Small intestine (tissue), 7 donors: ENCODE results near the gene SRGN. TPM values are rescaled to one million over a fixed set of nuclear protein-coding genes. Genes with fewer than 3 reads are reported as not detected.

Experiments used
- DNase-seq, 2 donors: peaks; one replicate each; pipeline versions ENCODE4 v3.0.0 to v3.0.0-alpha.2; 2013
- FAIRE-seq: peaks from 2 replicates; lab custom pipeline; 2012; peaks lifted over from hg19 to GRCh38; lab: Jason Lieb, UNC
- H3K27ac ChIP-seq, 3 donors: one replicate each; pipeline ENCODE4 v1.5.1; 2013; ENCODE audit warnings: low read length in 2 of 3, mild to moderate bottlenecking in 2 of 3, control low read depth in 1 of 3, inconsistent platforms in 1 of 3, low read depth in 1 of 3, moderate library complexity in 1 of 3
- H3K27me3 ChIP-seq, 3 donors: one replicate each; pipeline ENCODE4 v1.6.1; 2013; ENCODE audit warnings: low read length in 3 of 3, inconsistent platforms in 1 of 3; ENCODE audit not compliant: control insufficient read depth in 3 of 3, insufficient read depth in 3 of 3
- H3K36me3 ChIP-seq, 3 donors: one replicate each; pipeline ENCODE4 v1.6.1; 2013; ENCODE audit warnings: low read length in 3 of 3, inconsistent platforms in 1 of 3, low read depth in 1 of 3, mild to moderate bottlenecking in 1 of 3, moderate library complexity in 1 of 3; ENCODE audit not compliant: control insufficient read depth in 3 of 3, insufficient read depth in 2 of 3
- H3K4me1 ChIP-seq, 3 donors: one replicate each; pipeline ENCODE4 v1.6.1; 2013; ENCODE audit warnings: low read length in 2 of 3, inconsistent platforms in 1 of 3, low read depth in 1 of 3, mild to moderate bottlenecking in 1 of 3, moderate library complexity in 1 of 3; ENCODE audit not compliant: control insufficient read depth in 3 of 3, insufficient read depth in 2 of 3
- H3K4me3 ChIP-seq, 3 donors: one replicate each; pipeline ENCODE4 v1.5.1; 2013; ENCODE audit warnings: low read length in 3 of 3, control low read depth in 1 of 3, inconsistent platforms in 1 of 3, low read depth in 1 of 3, mild to moderate bottlenecking in 1 of 3, moderate library complexity in 1 of 3
- H3K9me3 ChIP-seq, 2 donors: one replicate each; pipeline ENCODE4 v1.6.1; 2013; ENCODE audit warnings: low read depth in 1 of 2, low read length in 1 of 2; ENCODE audit not compliant: control insufficient read depth in 2 of 2, insufficient read depth in 1 of 2
- WGBS, 3 donors: extraction: QIAGEN DNeasy Blood & Tissue Kit; methylation state at CpG; one replicate each; pipeline ENCODE4 v1.1.7; 2013; 5-methylcytosine and 5-hydroxymethylcytosine counted together
- polyA plus RNA-seq, 4 donors: library from polyadenylated mRNA; stranded (reverse) in 3 of 4; unstranded in 1 of 4; fragments of 200-250 nt in 3 of 4; fragments of 120-200 nt in 1 of 4; gene quantifications; one replicate each; pipeline versions ENCODE4 v1.2.1 to v1.2.3, GENCODE V29; 2013
- donor health status: healthy with polysubstance abuse.
- donor health status: control.
- donor health status: control.
- donor health status: Bipolar disorder and iron deficiency.
- donor health status: healthy.

The SRGN gene
- polyA plus RNA-seq, 4 donors: 8.1 to 155 (median 28.1) TPM

GRCh38 chr10:69142983-69143382 lies 55.1 kb downstream of the SRGN start:
- DNase-seq (peak; percentile 7 to 21), FAIRE-seq (no peak)
- 26 to 61% (median 45%) methylated on average over 3 of the region's 3 CpGs for WGBS, 3 donors
- Histone ChIP-seq H3K36me3 (peaks cover 0 to 13% (median 4%) of the 10 kb centered on the region in 3 donors), H3K27ac (no peak overlapping the region), H3K4me1 (no peaks in the 10 kb centered on the region), H3K9me3 (no peaks in the 10 kb centered on the region), H3K4me3 (no peak overlapping the region), H3K27me3 (no peaks in the 10 kb centered on the region)

GRCh38 chr10:69145329-69145728 lies 57.4 kb downstream of the SRGN start:
- H3K4me1 ChIP-seq: no peaks in the 10 kb centered on the region
- no peaks in the 10 kb centered on the region for H3K9me3 ChIP-seq
- no peak overlapping the region for H3K27ac ChIP-seq
- DNase-seq (no peak), FAIRE-seq (no peak)
- H3K36me3 ChIP-seq: peaks cover 0 to 8% (median 4%) of the 10 kb centered on the region in 3 donors
- WGBS, 3 donors: 96 to 100% (median 97%) methylated on average over 1 of the region's 1 CpG
- H3K27me3 ChIP-seq: no peaks in the 10 kb centered on the region
- H3K4me3 ChIP-seq: no peak overlapping the region

DNA sequence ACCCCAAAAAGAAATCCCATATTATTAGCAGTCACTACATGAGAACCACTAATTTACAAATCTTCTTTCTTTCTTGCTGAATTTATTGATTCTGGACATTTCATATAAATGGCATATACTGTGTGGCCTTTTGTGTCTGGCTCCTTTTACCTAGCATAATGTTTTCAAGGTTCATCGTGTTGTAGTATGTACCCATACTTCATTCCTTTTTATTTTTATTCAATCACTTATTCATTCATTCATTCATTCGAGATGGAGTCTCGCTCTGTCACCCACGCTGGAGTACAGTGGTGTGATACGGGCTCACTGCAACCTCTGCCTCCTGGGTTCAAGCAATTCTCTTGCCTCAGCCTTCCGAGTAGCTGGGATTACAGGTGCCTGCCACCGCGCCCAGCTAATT lies 58.0 kb downstream of the SRGN start:
- no peaks in the 10 kb centered on the region for H3K27me3 ChIP-seq
- no peaks in the 10 kb centered on the region for H3K9me3 ChIP-seq
- 96 to 97% (median 96%) methylated on average over 8 of the region's 8 CpGs for WGBS, 3 donors
- no peak overlapping the region for H3K4me3 ChIP-seq
- no peak overlapping the region for H3K27ac ChIP-seq
- no peak for FAIRE-seq
- DNase-seq: no peak
- peaks cover 0 to 6% (median 4%) of the 10 kb centered on the region in 3 donors for H3K36me3 ChIP-seq
- no peaks in the 10 kb centered on the region for H3K4me1 ChIP-seq

- no peak overlapping the region for H3K27ac ChIP-seq
- DNase-seq (no peak), FAIRE-seq (no peak)
- H3K4me3 ChIP-seq: no peak overlapping the region
- no peaks in the 10 kb centered on the region for H3K4me1 ChIP-seq
- no peaks in the 10 kb centered on the region for H3K9me3 ChIP-seq
- no peaks in the 10 kb centered on the region for H3K27me3 ChIP-seq
- WGBS, 3 donors: 40 to 83% (median 62%) methylated on average over 2 of the region's 2 CpGs
- peaks cover 0 to 6% (median 2%) of the 10 kb centered on the region in 3 donors for H3K36me3 ChIP-seq
Observed at GRCh38 chr10:69146759-69147158, 58.9 kb downstream of the SRGN start.

DNA sequence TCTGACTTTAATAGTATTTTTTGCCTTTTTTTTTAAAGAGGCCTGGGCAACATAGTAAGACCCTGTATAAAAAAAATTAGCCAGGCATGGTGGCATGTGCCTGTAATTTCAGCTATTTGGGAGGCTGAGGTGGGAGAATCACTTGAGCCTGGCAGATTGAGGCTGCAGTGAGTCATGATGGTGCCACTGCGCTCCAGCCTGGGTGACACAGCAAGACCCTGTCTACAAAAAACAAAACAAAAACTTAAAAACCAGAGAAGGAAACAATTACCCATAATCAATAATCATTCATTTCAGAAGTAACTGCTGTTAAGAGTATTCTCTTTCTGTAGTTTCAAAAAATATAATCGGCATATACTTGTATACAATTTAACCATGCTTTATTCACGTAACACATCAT lies 64.1 kb downstream of the SRGN start:
- Histone ChIP-seq H3K27me3 (no peaks in the 10 kb centered on the region), H3K27ac (no peak overlapping the region), H3K36me3 (no peaks in the 10 kb centered on the region), H3K4me3 (no peak overlapping the region), H3K4me1 (no peaks in the 10 kb centered on the region), H3K9me3 (no peaks in the 10 kb centered on the region)
- FAIRE-seq (no peak), DNase-seq (no peak)
- 90 to 93% (median 92%) methylated on average over 3 of the region's 3 CpGs for WGBS, 3 donors

DNA sequence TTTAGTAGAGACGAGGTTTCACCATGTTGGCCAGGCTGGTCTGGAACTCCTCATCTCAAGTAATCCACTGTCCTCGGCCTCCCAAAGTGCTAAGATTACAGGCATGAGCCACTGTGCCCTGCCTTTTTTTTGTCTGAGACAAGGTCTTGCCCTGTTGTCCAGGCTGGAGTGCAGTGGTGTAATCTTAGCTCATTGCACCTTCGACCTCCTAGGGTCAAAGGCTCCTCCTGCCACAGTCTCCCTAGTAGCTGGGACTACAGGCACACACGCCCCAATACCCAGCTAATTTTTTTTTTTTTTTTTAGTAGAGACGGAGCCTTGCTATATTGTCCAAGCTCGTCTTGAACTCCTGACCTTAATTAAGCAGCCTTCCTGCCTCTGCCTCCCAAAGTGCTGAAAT lies 65.3 kb downstream of the SRGN start:
- Histone ChIP-seq H3K4me3 (no peak overlapping the region), H3K9me3 (no peaks in the 10 kb centered on the region), H3K4me1 (no peaks in the 10 kb centered on the region), H3K36me3 (no peaks in the 10 kb centered on the region), H3K27ac (no peak overlapping the region), H3K27me3 (no peaks in the 10 kb centered on the region)
- FAIRE-seq (no peak), DNase-seq (peak in 1 of 2 donors; percentile 10)
- 82 to 86% (median 84%) methylated on average over 6 of the region's 6 CpGs for WGBS, 3 donors

Other genes with a start within 250 kb of the SRGN start
- 10 to 100 TPM; 12.3 to 35.1 (median 22.0) TPM for gene DDX50, start 186.8 kb upstream of the SRGN start, polyA plus RNA-seq
- gene DDX21, start 131.9 kb upstream of the SRGN start, polyA plus RNA-seq: 10 to 100 TPM; 14.1 to 42.9 (median 28.5) TPM
- 10 to 100 TPM; 10.3 to 19.1 (median 13.3) TPM for gene KIFBP, start 99.3 kb upstream of the SRGN start, polyA plus RNA-seq
- 10 to 100 TPM; 34.0 to 58.2 (median 35.1) TPM for gene VPS26A, start 36.1 kb downstream of the SRGN start, polyA plus RNA-seq
- gene SUPV3L1, start 92.1 kb downstream of the SRGN start, polyA plus RNA-seq: 10 to 100 TPM; 30.4 to 46.5 (median 36.1) TPM
- 100 to 1,000 TPM in 1 of 4 donors, 10 to 100 TPM in 3; 45.7 to 119 (median 64.7) TPM for gene HKDC1, start 132.2 kb downstream of the SRGN start, polyA plus RNA-seq
- 10 to 100 TPM in 1 of 4 donors, 1 to 10 TPM in 3; 3.8 to 21.8 (median 9.1) TPM for gene HK1, start 190.4 kb downstream of the SRGN start, polyA plus RNA-seq